ENCODE measurements around the gene PARP6. TPM values are rescaled to one million over a fixed set of nuclear protein-coding genes. Genes with fewer than 3 reads are reported as not detected.

PARP6 gene
- total RNA-seq, 1 donor: 28.7 TPM

DNA sequence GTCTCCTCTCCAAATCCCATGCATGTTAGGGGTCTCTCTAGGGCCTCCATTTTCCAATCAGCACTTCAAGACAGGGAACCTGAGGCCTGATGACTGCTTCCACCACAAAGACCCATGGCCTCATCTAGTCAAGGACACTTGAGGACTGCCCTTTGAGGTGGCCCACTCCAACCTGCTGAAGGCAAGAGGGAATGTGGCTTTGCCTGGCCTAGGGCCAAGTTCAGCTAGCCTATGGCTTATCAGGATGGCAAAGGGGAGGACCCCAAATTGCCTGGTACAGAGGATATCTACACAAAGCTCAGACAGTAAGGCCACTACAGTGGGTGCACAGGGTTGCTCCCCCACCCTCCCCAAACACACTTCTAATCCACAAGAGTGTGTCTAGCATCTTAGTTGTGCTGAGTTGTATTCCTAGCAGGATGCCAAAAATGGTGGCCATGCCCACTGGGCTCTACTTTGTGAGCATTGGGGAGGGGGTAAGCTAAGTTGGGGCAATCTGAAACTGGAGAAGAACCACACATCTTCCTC lies 64.7 kb downstream of the PARP6 start:
- TF ChIP-seq, protein P1, sequence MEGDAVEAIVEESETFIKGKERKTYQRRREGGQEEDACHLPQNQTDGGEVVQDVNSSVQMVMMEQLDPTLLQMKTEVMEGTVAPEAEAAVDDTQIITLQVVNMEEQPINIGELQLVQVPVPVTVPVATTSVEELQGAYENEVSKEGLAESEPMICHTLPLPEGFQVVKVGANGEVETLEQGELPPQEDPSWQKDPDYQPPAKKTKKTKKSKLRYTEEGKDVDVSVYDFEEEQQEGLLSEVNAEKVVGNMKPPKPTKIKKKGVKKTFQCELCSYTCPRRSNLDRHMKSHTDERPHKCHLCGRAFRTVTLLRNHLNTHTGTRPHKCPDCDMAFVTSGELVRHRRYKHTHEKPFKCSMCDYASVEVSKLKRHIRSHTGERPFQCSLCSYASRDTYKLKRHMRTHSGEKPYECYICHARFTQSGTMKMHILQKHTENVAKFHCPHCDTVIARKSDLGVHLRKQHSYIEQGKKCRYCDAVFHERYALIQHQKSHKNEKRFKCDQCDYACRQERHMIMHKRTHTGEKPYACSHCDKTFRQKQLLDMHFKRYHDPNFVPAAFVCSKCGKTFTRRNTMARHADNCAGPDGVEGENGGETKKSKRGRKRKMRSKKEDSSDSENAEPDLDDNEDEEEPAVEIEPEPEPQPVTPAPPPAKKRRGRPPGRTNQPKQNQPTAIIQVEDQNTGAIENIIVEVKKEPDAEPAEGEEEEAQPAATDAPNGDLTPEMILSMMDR (IDR thresholded peaks at IDR 0.05; ENCODE audit: insufficient read depth, low read length): no peak
- DNase-seq (ENCODE audit: low read depth): no peak
- H3K4me3 ChIP-seq (ENCODE audit: low read depth, low read length): no peak overlapping the region

DNA sequence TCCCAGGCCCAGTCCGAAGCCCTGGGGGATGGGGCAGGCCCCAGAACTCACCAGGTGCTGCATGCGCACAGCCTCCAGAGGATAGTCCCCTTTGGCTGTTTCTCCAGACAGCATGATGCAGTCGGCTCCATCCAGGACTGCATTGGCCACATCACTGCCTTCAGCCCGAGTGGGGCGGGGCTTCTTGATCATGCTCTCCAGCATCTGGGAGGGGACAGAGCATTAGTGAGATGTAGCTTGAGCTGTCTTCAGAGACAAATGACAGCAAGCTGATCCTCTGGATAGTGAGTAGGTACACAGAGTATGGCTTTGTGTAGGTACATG lies 65.7 kb downstream of the PARP6 start:
- DNase-seq (ENCODE audit: low read depth): no peak
- TF ChIP-seq, protein P1 (IDR thresholded peaks at IDR 0.05; ENCODE audit: insufficient read depth, low read length): no peak
- H3K4me3 ChIP-seq (ENCODE audit: low read depth, low read length): no peak overlapping the region

DNA sequence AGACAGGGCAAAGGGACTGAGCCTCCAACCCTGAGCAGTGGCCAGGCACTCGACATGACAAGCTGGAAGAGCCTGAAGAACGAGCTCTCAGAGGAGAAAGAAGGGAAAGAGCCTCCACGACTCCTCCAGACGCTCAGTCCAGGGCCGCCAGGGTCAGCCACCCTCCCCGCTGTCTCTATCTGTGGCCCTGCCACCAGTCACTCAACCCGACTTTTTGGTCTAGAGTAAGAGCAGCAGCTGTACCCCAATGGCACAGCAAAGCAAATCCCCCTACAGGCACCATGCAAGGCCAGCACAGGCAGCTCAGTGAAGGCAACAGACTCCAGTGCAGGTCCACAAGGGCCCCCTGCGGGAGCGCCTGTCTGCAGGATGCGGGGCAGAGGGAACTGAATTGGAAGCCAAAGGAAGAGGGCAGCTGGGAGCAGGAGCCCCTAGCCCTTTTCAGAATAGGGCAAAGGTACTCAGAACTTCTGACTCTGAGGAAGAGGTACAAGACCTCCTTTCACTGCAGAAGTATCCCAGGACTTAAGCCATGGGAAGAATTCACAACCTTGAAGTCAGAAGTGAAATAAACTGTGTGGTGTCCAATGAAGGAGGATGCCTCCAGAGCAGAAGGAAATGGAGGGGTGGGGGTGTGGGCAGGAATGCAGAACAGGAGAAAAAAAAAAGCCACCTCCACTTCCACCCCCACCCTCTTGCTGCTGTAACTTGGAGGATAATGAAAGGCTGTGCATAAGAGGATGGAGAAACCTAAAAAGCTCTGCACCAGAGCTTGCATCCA lies 66.3 kb downstream of the PARP6 start:
- TF ChIP-seq, protein P1 (IDR thresholded peaks at IDR 0.05; ENCODE audit: insufficient read depth, low read length): no peak

DNA sequence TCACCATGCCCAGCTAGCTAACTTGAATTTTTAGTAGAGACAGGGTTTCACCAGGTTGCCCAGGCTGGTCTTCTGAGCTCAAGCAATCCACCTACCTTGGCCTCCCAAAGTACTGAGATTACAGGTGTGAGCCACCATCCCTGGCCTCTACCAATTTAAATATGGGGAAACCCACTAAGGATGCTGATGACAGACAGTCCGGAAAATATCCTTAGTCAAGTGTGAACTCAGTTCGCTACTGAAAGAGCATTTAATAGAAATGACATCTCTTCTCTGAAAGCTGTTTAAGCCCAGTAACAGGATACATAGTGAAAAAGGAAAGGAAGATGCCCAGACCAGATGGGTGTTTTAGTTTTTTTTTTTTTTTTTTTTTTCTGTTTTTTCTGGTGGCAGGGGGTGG lies 67.1 kb downstream of the PARP6 start:
- TF ChIP-seq, protein P1 (IDR thresholded peaks at IDR 0.05; ENCODE audit: insufficient read depth, low read length): no peak
- H3K4me3 ChIP-seq (ENCODE audit: low read depth, low read length): no peak overlapping the region
- no peak for DNase-seq (ENCODE audit: low read depth)

More for the DNA sequence above, 66.3 kb downstream of the PARP6 start:
- H3K4me3 ChIP-seq (ENCODE audit: low read depth, low read length): no peak overlapping the region
- no peak for DNase-seq (ENCODE audit: low read depth)

DNA sequence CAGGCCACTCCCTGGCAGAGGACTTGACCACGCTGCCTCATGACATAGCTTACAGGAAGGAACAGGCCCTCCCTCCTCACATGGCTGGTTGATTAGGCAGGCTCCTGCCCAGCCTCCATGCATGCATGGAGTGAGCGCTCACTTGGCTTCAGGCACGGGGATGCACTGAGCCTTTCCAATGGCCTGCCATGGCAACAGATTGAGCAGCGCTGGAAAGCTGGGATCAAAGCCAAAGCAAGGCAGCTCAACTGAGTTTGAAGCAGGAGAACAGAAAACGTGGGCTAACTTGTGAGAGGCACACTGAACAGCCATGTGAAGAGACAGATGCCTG lies 68.9 kb downstream of the PARP6 start:
- TF ChIP-seq, protein P1 (IDR thresholded peaks at IDR 0.05; ENCODE audit: insufficient read depth, low read length): no peak
- DNase-seq (ENCODE audit: low read depth): peak; percentile 96
- H3K4me3 ChIP-seq (ENCODE audit: low read depth, low read length): no peak overlapping the region

DNA sequence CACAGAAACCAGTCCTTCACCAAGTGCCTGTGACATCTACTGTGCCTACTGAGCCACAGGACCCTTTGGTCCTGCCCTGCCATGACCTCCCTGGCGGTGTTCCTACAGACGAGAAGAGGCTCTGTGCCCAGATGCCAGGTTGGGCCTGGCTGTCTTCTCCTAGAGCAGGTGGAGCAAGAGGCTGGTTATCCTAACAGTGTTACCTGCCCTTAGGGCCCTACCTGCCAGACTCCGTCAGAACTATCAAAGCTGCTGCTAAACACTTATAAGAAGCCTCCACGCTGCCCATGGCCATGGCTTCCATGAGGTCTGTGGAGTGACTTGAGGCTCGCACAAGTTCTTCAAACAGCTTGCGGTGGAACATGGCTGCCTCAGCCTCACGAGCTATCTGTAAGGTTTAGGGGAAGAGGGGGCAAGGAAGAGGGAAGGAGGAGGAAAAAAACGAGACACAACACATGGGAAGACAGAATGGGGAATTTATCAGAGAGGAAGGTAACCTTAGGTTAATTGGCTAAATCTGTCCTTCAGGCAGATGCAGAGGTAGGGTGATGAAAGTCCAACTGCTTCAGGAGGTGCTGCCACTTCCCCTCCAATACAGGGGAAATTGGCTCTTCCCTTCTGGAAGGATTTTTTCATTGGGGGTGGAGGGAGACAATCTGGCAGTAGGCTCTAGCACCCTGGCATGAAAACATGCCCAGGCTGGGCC lies 69.4 kb downstream of the PARP6 start:
- no peak overlapping the region for H3K4me3 ChIP-seq (ENCODE audit: low read depth, low read length)
- TF ChIP-seq, protein P1 (IDR thresholded peaks at IDR 0.05; ENCODE audit: insufficient read depth, low read length): no peak
- no peak for DNase-seq (ENCODE audit: low read depth)
